HG02840 (cell line): ENCODE data around the gene BCL2L11.

ENCODE experiments used
- ATAC-seq: cut with Tn5 transposase; IDR thresholded peaks from one replicate; pipeline ENCODE4 v1.9.1; 2021; ENCODE audit warnings: mild to moderate bottlenecking, moderate library complexity, moderate number of reproducible peaks; ENCODE audit not compliant: unreplicated experiment, low FRiP score

Gene BCL2L11

GRCh38 chr2:111142101-111142500, 21.4 kb downstream of the BCL2L11 start:
- ATAC-seq, result no peak

DNA sequence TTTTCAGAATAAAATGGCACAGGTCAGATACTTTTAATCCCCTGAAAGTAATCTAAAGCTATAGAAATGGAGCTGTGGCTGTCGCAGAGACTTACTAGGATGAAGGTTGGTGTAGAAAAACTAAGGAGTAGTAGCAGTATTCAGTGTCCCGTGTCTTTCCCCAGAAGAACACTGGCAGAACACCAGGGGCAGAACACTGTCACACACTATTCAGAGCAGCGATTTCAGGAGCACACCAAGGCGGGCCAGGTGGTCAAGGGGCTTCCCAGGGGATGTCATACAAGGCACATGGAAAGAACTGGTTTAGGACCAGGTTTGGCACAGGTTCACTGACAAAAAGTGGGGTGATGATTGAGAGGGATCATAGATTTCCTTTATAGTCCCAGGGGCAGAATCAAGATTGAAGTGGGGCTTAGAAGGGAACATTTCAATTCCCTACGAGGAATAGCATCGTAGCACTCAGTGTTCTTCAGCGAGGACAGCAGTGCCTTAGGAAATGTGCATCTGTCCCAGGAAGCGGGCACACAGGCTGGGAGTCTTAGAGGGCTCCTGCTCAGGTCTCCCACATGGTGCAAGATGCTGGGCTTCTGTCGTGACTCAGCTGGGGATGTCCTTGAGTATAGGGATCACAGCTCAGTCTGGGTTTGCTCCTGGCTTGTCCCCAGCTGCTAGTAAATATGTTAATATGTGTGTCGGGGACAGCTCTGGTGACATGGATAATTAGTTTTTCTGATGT, 22.6 kb downstream of the BCL2L11 start:
- ATAC-seq, result no peak

DNA sequence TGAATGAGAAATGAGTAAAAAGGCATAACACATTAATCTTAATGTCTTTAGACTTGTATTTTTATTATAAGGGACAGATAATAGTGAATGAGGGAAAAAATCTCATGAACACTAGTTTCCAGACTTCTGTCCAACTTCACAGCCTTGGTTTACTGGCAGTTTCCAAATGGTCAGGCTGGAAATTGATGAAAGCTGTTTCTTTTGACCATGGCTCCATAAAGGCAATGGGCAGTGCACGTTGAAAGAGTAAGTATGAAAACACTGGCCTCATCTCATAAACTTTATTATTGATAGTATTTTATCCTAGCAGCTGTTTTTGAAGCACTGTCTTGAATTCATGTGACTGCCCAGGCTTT, 23.1 kb downstream of the BCL2L11 start:
- no peak for ATAC-seq

GRCh38 chr2:111145103-111145760, 24.5 kb downstream of the BCL2L11 start:
- ATAC-seq, result no peak

DNA sequence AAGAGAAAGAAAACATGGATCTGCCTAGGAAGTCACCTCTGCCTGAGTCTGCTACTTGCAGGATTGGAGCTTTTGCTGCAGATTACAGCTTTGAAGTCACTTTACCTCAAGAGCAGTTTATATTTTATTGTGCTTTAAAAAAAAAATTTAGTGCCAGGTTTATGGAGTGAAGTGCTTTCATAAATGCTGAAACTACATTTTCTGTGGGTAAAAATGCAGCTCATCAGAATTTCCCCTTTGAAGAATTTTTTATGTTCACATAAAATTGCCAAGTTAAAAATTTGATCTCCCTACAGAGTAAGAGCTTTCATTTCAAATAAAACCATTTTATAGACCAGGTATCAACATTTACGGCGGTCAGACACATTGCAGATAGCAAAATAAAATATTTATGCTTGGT, 25.2 kb downstream of the BCL2L11 start:
- ATAC-seq, result no peak

GRCh38 chr2:111148225-111148873, 27.6 kb downstream of the BCL2L11 start:
- ATAC-seq, result no peak

DNA sequence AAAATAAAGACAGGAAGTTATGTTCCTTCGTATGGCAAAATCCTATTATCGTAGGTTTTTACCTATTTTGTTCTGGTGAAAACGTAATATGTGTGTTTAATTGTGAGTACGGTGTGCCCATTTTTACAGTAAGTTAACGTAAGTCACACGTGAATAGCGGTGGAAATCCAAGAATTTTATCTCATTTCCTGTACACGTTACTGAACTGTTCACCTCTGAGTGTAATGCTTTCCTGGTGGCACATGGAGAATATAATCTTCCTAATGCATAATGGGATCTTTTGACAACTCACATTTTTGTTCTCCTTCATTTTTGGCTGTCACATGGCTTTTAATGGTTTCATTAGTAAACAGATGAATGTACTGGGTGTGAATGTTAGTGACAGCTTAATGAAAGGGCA, 28.2 kb downstream of the BCL2L11 start:
- ATAC-seq, result no peak

- no peak for ATAC-seq
Measured at GRCh38 chr2:111149882-111150455, 29.3 kb downstream of the BCL2L11 start.

GRCh38 chr2:111154758-111155157, 34.0 kb downstream of the BCL2L11 start:
- no peak for ATAC-seq

- no peak for ATAC-seq
Measured at GRCh38 chr2:111155610-111156009, 34.9 kb downstream of the BCL2L11 start.

DNA sequence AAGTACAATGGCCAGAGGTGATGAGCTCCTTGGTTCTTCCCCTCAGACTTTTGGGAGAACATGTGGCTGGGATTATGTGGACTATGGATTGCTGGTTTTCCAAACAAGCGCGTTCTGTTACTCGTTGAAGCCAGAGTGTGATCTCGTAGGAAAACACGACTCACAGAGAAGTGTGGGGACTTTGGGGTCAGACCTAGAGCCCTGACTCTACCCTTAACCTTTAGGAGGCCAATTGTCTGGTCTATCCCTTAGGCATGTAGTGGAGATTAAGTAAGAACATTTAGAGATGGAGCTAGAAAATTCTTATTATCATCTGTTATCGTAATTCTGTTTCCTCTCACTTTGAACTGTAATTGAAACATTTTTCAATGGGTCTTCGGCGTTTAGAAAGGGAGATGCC, 35.8 kb downstream of the BCL2L11 start:
- ATAC-seq, result no peak

- no peak for ATAC-seq
Measured at GRCh38 chr2:111157071-111157661, 36.5 kb downstream of the BCL2L11 start.

DNA sequence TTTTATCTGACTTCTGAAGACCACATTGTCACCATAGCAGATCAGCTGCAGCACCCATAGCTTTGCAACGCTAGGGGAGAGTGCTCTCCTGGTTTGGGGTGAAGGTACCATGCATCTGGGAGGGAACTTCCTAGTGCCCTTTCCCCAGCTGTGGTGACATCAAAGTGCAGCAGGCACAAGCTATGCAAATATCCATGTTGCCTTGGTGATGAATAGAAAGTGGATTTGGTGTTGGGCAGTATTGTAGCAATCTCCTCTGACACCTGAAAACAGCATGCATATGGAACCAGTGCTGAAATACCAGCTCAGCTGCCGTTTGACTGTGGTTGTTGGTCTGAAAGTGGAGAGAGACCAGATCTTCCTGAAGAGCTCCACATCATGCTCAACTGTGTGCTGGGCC, 37.1 kb downstream of the BCL2L11 start:
- no peak for ATAC-seq

DNA sequence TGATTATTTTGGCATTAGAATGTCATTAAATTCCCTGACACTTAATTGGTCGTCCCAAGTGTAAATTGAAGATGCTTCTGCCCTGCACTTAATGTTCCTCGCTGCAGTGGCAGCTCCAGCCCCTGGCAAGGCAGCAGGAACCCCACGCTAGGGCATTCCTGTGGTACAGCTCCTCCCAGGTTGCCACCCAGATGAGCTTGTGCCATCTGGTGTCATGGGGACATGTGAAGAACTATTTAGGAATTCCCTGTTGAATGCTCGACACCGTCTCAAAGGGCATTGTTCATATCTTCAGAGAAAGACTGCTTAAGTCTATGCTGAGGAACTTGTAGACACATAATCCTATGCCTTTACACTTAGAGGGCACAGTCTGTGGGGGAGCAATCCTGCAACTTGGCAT, 38.9 kb downstream of the BCL2L11 start:
- ATAC-seq, result no peak

DNA sequence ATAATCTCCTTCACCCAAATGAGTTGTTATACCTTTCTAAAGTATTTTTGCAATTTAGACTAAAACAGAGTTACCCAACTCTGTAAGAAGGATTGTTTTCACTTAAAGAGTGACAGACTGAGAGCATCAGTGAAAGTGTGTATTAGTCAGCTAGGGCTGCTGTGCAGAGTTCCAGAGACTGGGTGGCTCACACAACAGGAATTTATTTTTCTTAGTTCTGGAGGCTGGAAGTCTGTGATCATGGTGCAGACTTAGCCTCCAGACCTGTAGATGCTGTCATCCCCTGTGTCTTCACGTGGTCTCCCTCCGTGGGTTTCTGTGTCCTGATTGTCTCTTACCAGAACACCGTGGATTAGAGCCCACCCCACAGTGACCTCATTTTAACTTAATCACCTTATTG, 40.0 kb downstream of the BCL2L11 start:
- no peak for ATAC-seq

- no peak for ATAC-seq
Measured at GRCh38 chr2:111161971-111162370, 41.3 kb downstream of the BCL2L11 start.

DNA sequence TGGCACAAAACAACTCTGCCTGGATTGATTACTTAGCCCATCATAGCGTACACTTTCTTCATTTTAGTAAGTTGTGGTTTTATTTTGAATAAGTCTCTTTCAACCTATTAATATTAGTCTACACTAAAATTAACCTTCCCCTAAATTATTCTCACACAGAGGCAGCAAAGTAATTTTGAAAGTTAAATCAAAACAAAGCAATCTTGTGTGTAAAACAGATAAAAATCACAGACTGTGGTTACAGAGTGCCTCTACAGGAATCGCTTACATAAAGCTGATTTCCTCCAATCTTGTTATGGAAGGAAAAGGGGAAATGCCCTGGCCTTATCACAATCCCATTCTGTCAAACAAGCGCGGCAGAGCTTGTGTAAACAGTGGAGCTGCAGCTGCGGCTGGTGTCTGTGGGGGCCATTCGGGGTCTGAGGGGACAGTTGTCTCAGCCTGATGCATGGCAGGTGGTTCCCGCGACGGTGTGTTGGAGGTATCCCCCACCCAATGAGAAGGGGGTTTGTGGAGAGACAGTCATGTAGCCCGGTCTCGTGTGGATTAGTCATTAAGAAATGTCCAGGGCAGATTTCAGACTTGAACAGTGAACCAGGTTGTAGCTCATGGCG, 42.1 kb downstream of the BCL2L11 start:
- ATAC-seq, result no peak

GRCh38 chr2:111164078-111164477, 43.4 kb downstream of the BCL2L11 start:
- ATAC-seq, result no peak

GRCh38 chr2:111165084-111165483, 44.4 kb downstream of the BCL2L11 start:
- no peak for ATAC-seq

DNA sequence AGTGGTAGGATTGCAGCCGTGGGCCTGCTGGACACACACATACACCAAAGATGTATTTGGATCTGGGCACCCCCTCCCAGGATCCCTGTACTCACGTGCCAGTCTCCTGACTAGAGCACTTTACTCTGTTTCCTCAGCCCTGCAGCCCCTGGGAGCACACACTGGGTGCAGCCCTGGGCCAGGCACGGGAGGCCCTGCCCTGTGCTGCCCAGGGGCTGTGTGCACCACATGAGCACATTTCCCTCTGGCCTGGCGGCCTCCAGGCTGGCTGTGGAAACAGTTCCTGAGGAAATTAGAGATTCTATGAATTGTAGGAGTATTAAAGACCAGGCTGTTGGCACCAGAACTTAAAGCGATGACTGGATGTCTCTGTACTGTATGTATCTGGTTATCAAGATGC, 45.4 kb downstream of the BCL2L11 start:
- ATAC-seq, result no peak
